Esophagus squamous epithelium (tissue), 5 donors: ENCODE data around the gene ZNF674. TPM values are rescaled to one million over a fixed set of nuclear protein-coding genes. Genes with fewer than 3 reads are reported as not detected.

Source experiments
- DNase-seq: peaks from one replicate; lab custom pipeline; 2025; lab: John Stamatoyannopoulos, UW
- H3K27ac ChIP-seq, 4 donors: fragments of 200-600 bp; sonication (generic); one replicate each; pipeline ENCODE4 v1.5.1; 2016 to 2019; ENCODE audit warnings: mild to moderate bottlenecking in 1 of 4
- H3K27me3 ChIP-seq, 4 donors: fragments of 200-600 bp; sonication (generic); 1 replicate in 3 of 4; 2 replicates in 1 of 4; pipeline versions ENCODE4 v1.5.1 to v1.6.0; 2017 to 2021; ENCODE audit warnings: antibody characterized with exemption in 1 of 4
- H3K36me3 ChIP-seq, 3 donors: fragments of 200-600 bp; sonication (generic); one replicate each; pipeline ENCODE4 v1.5.1; 2016 to 2019
- H3K4me1 ChIP-seq, 3 donors: fragments of 200-600 bp; sonication (generic); one replicate each; pipeline ENCODE4 v1.5.1; 2017 to 2019
- H3K4me3 ChIP-seq, 4 donors: fragments of 200-600 bp; sonication (generic); 1 replicate in 3 of 4; 2 replicates in 1 of 4; pipeline ENCODE4 v1.5.1; 2016 to 2019; ENCODE audit warnings: mild to moderate bottlenecking in 2 of 4, moderate library complexity in 1 of 4
- H3K9me3 ChIP-seq, 3 donors: fragments of 200-600 bp; sonication (generic); one replicate each; pipeline ENCODE4 v1.5.1; 2016 to 2019
- CTCF ChIP-seq, 6 experiments: fragments of 450-650 bp in 4 of 6; fragments of 200-600 bp in 2 of 6; sonication (generic) in 2 of 6; IDR thresholded peaks; one replicate each; pipeline ENCODE4 v1.5.1; 2016 to 2019; ENCODE audit warnings: antibody characterized with exemption in 6 of 6, mild to moderate bottlenecking in 4 of 6, moderate library complexity in 4 of 6
- POLR2A ChIP-seq, 4 donors: fragments of 450-650 bp; IDR thresholded peaks; one replicate each; pipeline ENCODE4 v1.6.1; 2017; ENCODE audit warnings: antibody characterized with exemption in 4 of 4, mild to moderate bottlenecking in 4 of 4, moderate library complexity in 3 of 4
- WGBS, 2 donors: methylation state at CpG; one replicate each; pipeline ENCODE4 v1.1.5; 2018; 5-methylcytosine and 5-hydroxymethylcytosine counted together
- intact Hi-C: fragments of 100-400 bp; cut with DNase I; formaldehyde crosslinking; loops from one replicate; pipeline ENCODE4 v1.15.0; 2022
- total RNA-seq, 4 donors: library from RNA; depleted of rRNA; stranded (reverse); fragments of >200 nt; gene quantifications; one replicate each; pipeline ENCODE4 v1.1.0, GENCODE V29; 2016
- donor health status: DM: yes; HTN: yes; CAD: no.

Gene ZNF674
- total RNA-seq, 4 donors from 2014 or later: 1.5 to 2.8 (median 2.4) TPM

DNA sequence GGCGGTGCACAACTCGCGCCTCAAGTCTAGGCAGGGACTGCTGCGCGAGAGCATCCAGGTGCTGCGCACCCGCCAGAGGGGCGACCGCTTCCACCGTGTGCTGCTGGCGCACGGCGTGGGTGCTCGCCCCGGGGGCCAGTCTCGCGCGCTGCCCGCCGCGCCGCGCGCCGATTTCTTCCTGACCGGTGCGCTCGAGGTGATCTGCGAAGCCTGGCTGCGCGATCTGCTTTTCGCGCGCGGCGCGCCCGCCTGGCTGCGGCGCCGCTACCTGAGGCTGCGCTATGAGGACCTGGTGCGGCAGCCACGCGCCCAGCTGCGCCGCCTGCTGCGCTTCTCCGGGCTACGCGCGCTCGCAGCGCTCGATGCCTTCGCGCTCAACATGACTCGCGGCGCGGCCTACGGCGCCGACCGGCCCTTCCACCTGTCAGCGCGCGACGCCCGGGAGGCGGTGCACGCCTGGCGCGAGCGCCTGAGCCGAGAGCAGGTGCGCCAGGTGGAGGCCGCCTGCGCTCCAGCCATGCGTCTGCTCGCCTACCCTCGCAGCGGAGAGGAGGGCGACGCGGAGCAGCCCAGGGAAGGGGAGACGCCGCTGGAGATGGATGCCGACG lies 29.7 kb upstream of the ZNF674 start:
- TF ChIP-seq POLR2A (IDR thresholded peaks at IDR 0.05): no peak
- TF ChIP-seq CTCF (IDR thresholded peaks at IDR 0.05): no peak
- DNase-seq: no peak
- Histone ChIP-seq H3K4me1 (peaks cover 0 to 41% (median 0%) of the 10 kb centered on the region in 3 donors), H3K36me3 (no peaks in the 10 kb centered on the region), H3K4me3 (peak overlapping the region; percentile 40 to 68 (median 54)), H3K9me3 (no peaks in the 10 kb centered on the region), H3K27me3 (no peaks in the 10 kb centered on the region), H3K27ac (peak overlapping the region; percentile 14 to 79 (median 53))
- intact Hi-C loops: no loop called here
- WGBS, 2 donors: no CpG with 5 or more reads among the region's 90 CpGs

DNA sequence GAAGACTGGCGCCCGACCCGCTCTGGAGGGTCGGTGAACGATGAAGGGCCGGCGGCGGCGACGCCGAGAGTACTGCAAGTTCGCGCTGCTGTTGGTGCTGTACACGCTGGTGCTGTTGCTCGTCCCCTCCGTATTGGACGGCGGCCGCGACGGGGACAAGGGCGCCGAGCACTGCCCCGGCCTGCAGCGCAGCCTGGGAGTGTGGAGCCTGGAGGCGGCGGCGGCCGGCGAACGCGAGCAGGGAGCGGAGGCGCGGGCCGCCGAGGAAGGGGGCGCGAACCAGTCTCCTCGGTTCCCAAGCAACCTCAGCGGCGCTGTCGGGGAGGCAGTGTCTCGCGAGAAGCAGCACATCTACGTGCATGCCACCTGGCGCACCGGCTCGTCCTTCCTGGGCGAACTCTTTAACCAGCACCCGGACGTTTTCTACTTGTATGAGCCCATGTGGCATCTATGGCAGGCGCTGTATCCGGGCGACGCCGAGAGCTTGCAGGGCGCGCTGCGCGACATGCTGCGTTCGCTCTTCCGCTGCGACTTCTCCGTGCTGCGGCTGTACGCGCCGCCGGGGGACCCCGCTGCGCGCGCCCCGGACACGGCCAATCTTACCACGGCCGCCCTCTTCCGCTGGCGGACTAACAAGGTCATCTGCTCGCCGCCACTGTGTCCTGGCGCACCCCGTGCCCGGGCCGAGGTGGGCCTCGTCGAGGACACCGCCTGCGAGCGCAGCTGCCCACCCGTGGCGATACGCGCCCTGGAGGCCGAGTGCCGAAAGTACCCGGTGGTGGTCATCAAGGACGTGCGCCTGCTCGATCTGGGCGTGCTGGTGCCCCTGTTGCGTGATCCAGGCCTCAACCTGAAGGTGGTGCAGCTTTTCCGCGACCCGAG lies 28.9 kb upstream of the ZNF674 start:
- peak overlapping the region; percentile 50 to 79 (median 63) for H3K27ac ChIP-seq
- WGBS, 2 donors: 76% methylated on average over 50 of the region's 107 CpGs; no CpG with 5 or more reads in 1 of the 2 donors

GRCh38 chrX:46573331-46573891 lies 28.2 kb upstream of the ZNF674 start, which contains the start of gene CHST7:
Gene CHST7 (plus strand): TSS chrX:46573765. CDS start chrX:46573932, 167 bp downstream.
- intact Hi-C loops: no loop called here
- Histone ChIP-seq H3K9me3 (no peaks in the 10 kb centered on the region), H3K4me1 (peaks cover 0 to 41% (median 0%) of the 10 kb centered on the region in 3 donors), H3K27ac (peak within 1 kb of the TSS; percentile 50 to 79 (median 63)), H3K36me3 (no peaks in the 10 kb centered on the region), H3K27me3 (no peaks in the 10 kb centered on the region), H3K4me3 (peak within 1 kb of the TSS; percentile 40 to 68 (median 54))
- WGBS, 2 donors: 39% methylated on average over 10 of the region's 35 CpGs; no CpG with 5 or more reads in 1 of the 2 donors
- TF ChIP-seq CTCF (IDR thresholded peaks at IDR 0.05) (no peak), POLR2A (IDR thresholded peaks at IDR 0.05) (peak in 2 of 4 donors; percentile 26 to 52)
- DNase-seq: no peak

More for the DNA sequence above, 28.9 kb upstream of the ZNF674 start:
- Histone ChIP-seq H3K9me3 (no peaks in the 10 kb centered on the region), H3K4me1 (peaks cover 0 to 41% (median 0%) of the 10 kb centered on the region in 3 donors), H3K36me3 (no peaks in the 10 kb centered on the region), H3K4me3 (peak overlapping the region; percentile 40 to 68 (median 54)), H3K27me3 (no peaks in the 10 kb centered on the region)
- TF ChIP-seq POLR2A (IDR thresholded peaks at IDR 0.05) (no peak), CTCF (IDR thresholded peaks at IDR 0.05) (no peak)
- peak; percentile 12 for DNase-seq
- intact Hi-C loops: no loop called here

DNA sequence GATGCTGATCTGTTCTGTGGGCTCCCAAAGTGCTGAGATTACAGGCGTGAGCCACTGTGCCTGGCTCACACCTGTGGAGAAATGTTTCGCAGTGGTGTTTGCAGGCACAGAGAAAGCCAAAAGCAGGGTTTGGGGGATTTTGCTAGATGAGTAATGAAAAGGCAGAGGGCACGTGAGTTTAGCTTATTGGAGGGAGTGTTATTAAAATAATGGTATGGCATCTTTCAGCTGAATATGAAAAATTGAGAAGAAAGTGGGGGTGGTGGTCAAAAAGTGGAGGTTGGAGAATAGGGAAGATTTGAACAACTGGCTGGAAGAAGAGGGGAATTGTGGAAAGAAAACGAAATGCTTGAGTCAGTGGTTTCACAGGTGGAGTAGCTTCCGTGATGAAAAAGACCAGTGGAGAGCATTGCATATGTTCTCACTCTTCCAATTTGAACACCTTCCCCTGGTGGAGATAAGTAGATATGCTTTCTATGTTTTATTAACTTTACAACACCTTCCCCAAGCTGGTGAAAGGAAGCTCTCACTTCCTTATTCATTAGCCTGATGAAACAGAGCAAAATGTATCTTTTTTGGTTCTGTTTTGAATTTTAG lies 27.2 kb upstream of the ZNF674 start:
- DNase-seq: no peak
- peaks cover 0 to 35% (median 0%) of the 10 kb centered on the region in 3 donors for H3K4me1 ChIP-seq
- TF ChIP-seq POLR2A (IDR thresholded peaks at IDR 0.05): no peak
- TF ChIP-seq CTCF (IDR thresholded peaks at IDR 0.05): peak in 2 of 6 experiments; percentile 11 to 17
- no peaks in the 10 kb centered on the region for H3K9me3 ChIP-seq
- 63 to 78% methylated on average over 5 of the region's 5 CpGs for WGBS, 2 donors
- no peak overlapping the region for H3K4me3 ChIP-seq
- H3K27me3 ChIP-seq: no peaks in the 10 kb centered on the region
- intact Hi-C loops: no loop called here
- H3K27ac ChIP-seq: peak overlapping the region in 1 of 4 donors; percentile 79
- no peaks in the 10 kb centered on the region for H3K36me3 ChIP-seq
